Kidney epithelial cell (primary cell): ENCODE results near the gene EPM2A. TPM values are rescaled to one million over a fixed set of nuclear protein-coding genes. Genes with fewer than 3 reads are reported as not detected.

Experiments
- DNase-seq: peaks from one replicate; pipeline ENCODE4 v3.0.0-alpha.2; 2010; ENCODE audit warnings: low read depth
- H3K27me3 ChIP-seq: 2 replicates; pipeline ENCODE4 v1.6.0; 2011; ENCODE audit warnings: low read length; ENCODE audit not compliant: control insufficient read depth, insufficient read depth
- H3K36me3 ChIP-seq: 2 replicates; pipeline ENCODE4 v1.5.1; 2011; ENCODE audit warnings: low read length; ENCODE audit not compliant: control insufficient read depth, insufficient read depth
- H3K4me3 ChIP-seq: 2 replicates; pipeline ENCODE4 v1.5.1; 2011; ENCODE audit warnings: low read depth, mild to moderate bottlenecking, control low read depth, low read length
- total RNA-seq: library from RNA; depleted of rRNA; stranded (reverse); fragments of >200 nt; gene quantifications from 2 replicates; pipeline ENCODE4 v1.2.3, GENCODE V29; 2015
- TF ChIP-seq, protein P1 (sequence below): IDR thresholded peaks from 2 replicates; pipeline ENCODE4 v1.5.1; 2011; ENCODE audit warnings: mild to moderate bottlenecking, moderate library complexity, low read length, control low read depth, inconsistent platforms; ENCODE audit not compliant: insufficient read depth, poor library complexity, severe bottlenecking

EPM2A gene
- total RNA-seq, 1 donor from 2014 or later: 7.3 TPM

DNA sequence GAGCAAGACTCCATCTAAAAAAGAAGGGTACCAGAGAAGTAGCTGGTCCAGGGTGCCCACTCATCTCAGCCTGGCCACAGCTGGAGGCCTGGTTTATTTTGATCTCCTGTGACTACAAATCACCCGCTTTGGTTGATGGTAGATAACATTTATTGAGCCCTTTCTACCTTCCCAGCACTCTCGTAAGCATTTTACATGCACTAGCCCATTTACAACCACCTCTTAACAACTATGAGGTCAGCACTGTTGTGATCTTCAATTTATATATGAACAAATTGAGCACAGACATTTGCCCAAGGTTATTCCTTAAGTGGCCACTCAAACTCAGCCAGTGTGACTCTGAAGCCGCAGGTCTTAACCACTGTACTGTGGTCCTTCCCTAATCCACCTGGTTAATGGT, 104.7 kb downstream of the EPM2A start:
- DNase-seq: no peak
- no peaks in the 10 kb centered on the region for H3K27me3 ChIP-seq
- H3K36me3 ChIP-seq: no peaks in the 10 kb centered on the region
- TF ChIP-seq, protein P1, sequence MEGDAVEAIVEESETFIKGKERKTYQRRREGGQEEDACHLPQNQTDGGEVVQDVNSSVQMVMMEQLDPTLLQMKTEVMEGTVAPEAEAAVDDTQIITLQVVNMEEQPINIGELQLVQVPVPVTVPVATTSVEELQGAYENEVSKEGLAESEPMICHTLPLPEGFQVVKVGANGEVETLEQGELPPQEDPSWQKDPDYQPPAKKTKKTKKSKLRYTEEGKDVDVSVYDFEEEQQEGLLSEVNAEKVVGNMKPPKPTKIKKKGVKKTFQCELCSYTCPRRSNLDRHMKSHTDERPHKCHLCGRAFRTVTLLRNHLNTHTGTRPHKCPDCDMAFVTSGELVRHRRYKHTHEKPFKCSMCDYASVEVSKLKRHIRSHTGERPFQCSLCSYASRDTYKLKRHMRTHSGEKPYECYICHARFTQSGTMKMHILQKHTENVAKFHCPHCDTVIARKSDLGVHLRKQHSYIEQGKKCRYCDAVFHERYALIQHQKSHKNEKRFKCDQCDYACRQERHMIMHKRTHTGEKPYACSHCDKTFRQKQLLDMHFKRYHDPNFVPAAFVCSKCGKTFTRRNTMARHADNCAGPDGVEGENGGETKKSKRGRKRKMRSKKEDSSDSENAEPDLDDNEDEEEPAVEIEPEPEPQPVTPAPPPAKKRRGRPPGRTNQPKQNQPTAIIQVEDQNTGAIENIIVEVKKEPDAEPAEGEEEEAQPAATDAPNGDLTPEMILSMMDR: no peak
- H3K4me3 ChIP-seq: no peak overlapping the region

DNA sequence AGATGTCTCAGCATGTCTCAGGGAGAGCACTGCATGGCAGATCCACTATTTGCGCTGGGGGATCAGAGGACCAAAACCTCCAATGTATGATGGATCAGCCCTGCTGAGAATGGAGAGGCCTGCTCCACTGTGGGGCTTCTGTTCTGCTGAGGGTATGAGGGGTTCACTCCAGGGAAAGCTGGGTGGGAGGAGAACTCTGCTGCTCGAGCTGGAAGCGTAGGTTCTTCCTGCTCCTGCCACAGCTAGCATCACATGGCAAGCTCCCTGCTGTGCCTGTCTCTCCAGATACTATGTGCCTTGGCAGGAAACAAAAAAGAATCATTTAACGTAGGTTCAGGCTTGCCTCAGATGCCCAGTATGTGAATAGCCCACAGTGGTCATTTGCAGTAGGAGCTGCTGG, 105.8 kb downstream of the EPM2A start:
- DNase-seq: no peak
- H3K4me3 ChIP-seq: no peak overlapping the region
- TF ChIP-seq, protein P1: no peak

DNA sequence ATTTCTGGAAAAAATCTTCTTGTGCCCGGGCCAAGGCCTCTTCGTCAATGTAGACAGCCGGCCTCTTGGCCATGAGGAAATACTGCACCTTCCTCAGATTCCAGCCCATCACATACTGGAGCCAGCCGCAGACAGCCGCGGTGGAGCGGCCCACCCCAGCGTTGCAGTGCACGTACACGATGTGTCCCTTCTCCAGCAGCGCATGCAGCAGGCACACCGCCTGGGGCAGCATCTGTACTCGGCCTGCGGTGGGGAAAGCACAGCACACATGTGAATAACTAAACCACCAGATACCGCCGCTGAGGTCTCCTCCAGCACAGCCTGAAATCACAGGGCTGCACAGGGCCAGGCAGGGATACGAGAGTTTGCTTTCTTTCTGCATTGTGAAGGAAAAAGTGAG, 107.9 kb downstream of the EPM2A start:
- DNase-seq: no peak
- H3K27me3 ChIP-seq: no peaks in the 10 kb centered on the region
- H3K4me3 ChIP-seq: no peak overlapping the region
- H3K36me3 ChIP-seq: no peaks in the 10 kb centered on the region
- TF ChIP-seq, protein P1: no peak

More for the DNA sequence above, 105.8 kb downstream of the EPM2A start:
- Histone ChIP-seq H3K36me3 (no peaks in the 10 kb centered on the region), H3K27me3 (no peaks in the 10 kb centered on the region)

DNA sequence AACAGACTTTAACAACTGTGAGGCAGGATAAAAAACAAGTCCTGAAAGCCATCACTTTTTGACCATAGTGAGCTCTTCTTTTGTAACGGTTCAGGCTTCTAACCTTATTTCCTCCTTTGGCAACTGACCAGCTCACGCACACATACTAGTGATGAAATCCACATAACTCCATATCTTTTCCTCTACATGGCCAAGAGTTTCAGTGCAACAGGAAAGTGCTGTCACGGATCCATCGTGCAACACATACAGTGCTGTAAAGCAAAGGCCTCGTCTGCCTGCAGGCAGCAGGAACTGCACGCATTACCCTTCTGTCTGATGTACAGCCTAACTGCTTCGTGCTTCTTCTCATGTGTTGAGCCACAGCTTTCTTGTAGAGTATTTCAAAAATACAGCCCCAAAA, 108.5 kb downstream of the EPM2A start:
- DNase-seq: no peak

DNA sequence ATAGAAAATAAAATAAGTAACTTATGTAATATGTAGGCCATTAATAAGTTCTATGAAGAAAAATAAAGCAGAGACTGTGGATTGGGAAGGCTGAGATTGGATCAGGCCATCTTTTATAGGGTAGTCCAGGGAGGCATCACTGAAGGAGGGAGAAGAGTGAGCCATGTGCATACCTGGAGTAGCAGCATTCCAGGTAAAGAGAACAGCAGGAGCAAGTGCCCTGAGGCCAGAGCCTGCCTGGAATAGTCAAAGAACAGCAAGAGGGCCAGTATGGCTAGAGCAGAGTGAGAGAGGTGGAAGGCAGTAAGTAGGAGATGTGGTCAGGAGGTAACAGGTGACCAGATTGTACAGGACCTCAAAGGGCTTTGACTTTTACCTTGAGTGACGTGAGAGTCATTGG, 112.1 kb downstream of the EPM2A start:
- no peak for DNase-seq
- Histone ChIP-seq H3K36me3 (no peaks in the 10 kb centered on the region), H3K27me3 (no peaks in the 10 kb centered on the region), H3K4me3 (no peak overlapping the region)
- TF ChIP-seq, protein P1: no peak

More for the DNA sequence above, 108.5 kb downstream of the EPM2A start:
- Histone ChIP-seq H3K36me3 (no peaks in the 10 kb centered on the region), H3K27me3 (no peaks in the 10 kb centered on the region), H3K4me3 (no peak overlapping the region)
- TF ChIP-seq, protein P1: no peak

DNA sequence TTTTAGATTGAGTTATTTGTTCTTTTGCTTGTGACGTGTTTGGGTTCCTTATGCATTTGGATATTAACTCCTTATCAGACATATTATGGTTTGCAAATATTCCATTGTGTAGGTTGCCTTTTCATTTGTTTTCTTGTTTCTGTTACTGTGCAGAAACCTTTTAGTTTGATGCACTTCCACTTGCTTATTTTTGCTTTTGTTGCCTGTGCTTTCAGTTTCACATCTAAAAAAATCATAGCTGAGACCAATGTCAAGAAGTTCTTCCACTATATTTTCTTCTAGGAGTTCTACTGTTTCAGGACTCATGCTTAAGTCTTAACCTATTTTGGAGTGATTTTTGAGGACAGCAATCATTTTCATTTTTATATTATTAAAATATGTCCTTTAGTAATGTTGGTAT, 113.5 kb downstream of the EPM2A start:
- Histone ChIP-seq H3K27me3 (no peaks in the 10 kb centered on the region), H3K4me3 (no peak overlapping the region), H3K36me3 (no peaks in the 10 kb centered on the region)
- TF ChIP-seq, protein P1: no peak
- no peak for DNase-seq
